Measurements from ENCODE around the gene TMEM44.
A peak's percentile ranks its signal among the peaks of the same experiment; 100 is the strongest.
"Not testable (repeated sequence)": the region's sequence is repeated elsewhere in the genome, so short reads cannot be mapped to it uniquely, and the experiment has no call there.

TMEM44 gene

DNA sequence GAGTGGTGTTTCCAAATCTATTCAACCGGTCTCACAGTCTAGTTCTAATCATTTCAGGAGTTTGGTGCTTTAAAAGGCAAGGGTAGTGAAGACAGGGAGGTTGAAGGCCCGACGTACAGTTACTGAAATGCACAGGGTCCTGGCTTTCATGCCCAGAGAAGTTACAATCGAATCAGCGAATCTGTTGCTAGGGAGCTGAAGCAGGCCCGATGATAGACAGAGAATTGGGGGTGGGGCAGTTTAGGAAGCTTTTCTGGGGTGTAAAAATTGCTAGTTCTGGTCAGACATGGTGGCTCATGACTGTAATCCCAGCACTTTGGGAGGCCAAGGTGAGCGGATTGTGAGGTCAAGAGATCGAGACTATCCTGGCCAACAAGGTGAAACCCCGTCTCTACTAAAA is 83.4 kb downstream of the TMEM44 start:
- DNase-seq = no peak

- DNase-seq = no peak
Observed at GRCh38 chr3:194548346-194549321, 84.6 kb downstream of the TMEM44 start.

- no peak for DNase-seq
Observed at GRCh38 chr3:194547042-194547441, 86.2 kb downstream of the TMEM44 start.

- not testable (repeated sequence) for DNase-seq
Observed at GRCh38 chr3:194545538-194545937, 87.7 kb downstream of the TMEM44 start.

- no peak for DNase-seq
Observed at GRCh38 chr3:194543550-194543949, 89.7 kb downstream of the TMEM44 start.

GRCh38 chr3:194541483-194541882 is 91.7 kb downstream of the TMEM44 start:
- peak; percentile 38 for DNase-seq

- DNase-seq = no peak
Observed at GRCh38 chr3:194540274-194540905, 92.8 kb downstream of the TMEM44 start.

DNA sequence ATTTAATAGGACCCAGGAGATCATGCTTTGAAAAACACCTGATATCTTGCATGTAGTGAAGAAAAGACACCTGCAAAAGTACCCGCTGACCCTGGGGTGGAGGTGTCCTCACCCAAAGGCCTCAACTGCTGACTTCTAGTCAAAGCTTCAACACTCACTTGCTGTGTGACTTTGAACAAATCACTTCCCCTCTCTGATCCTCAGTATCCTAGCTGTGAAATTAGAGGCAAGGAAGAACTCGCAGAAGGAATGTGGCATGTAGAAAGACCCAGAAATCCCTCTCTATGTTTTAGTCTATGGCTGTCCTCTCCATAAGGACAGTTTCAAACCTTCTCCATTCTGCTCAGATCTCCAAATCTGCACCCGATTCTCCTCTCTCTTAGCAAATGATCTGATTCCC is 93.7 kb downstream of the TMEM44 start:
- DNase-seq = no peak

DNA sequence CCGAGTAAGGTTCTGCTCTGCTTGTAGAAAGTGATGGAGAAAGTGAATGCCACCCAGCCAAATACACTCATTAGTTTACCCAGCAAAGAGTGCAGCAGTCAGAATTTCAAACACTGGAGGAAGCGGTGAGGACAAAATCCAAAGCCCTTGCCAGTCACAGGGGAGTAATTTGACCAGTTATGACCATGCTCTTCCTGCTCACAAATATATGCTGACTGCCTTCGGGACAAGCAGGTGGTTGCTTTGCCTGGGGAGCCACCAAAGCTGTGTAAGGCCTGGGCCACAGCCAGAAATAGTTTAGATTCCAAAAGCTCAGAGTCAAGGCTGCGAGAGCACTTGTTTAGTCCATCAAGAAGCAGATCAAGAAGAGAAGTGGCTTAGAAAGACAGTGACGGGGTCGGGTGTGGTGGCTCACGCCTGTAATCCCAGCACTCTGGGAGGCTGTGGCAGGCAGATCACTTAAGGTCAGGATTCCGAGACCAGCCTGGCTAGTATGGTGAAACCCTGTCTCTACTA is 95.4 kb downstream of the TMEM44 start:
- DNase-seq = no peak

All from stimulated activated CD8-positive, alpha-beta memory T cell treated with anti-CD3 and anti-CD28 coated beads, Interleukin-4, amount 100 ng/mL, for 48 hours (primary cell).